GM21360 (cell line): Measurements from ENCODE around the gene SELENOO.

Source experiments
- ATAC-seq: cut with Tn5 transposase; IDR thresholded peaks from one replicate; pipeline ENCODE4 v1.9.1; 2021; ENCODE audit warnings: mild to moderate bottlenecking, moderate library complexity; ENCODE audit not compliant: unreplicated experiment

Gene SELENOO

GRCh38 chr22:50232481-50233151 lies 31.8 kb downstream of the SELENOO start:
- ATAC-seq, result no peak

DNA sequence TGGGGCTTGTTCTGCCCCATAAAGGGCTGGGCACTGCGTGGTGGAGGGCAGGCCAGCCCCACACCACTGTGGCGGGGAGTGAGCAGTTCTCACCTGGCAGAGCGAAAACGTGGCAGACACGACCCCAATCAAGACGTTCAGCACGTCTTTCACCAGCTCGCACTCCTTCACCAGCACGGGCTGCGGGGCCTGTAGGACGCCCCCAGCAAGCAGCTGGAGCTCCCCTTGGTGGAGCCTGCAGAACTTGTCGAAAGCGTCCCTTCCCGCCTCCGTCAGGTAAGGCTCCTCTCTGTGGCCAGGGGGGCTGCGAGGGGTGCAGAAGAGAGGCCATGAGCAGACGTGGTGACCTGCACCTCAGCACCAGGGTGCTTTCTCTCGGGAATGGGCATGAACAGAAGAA lies 32.4 kb downstream of the SELENOO start:
- no peak for ATAC-seq

DNA sequence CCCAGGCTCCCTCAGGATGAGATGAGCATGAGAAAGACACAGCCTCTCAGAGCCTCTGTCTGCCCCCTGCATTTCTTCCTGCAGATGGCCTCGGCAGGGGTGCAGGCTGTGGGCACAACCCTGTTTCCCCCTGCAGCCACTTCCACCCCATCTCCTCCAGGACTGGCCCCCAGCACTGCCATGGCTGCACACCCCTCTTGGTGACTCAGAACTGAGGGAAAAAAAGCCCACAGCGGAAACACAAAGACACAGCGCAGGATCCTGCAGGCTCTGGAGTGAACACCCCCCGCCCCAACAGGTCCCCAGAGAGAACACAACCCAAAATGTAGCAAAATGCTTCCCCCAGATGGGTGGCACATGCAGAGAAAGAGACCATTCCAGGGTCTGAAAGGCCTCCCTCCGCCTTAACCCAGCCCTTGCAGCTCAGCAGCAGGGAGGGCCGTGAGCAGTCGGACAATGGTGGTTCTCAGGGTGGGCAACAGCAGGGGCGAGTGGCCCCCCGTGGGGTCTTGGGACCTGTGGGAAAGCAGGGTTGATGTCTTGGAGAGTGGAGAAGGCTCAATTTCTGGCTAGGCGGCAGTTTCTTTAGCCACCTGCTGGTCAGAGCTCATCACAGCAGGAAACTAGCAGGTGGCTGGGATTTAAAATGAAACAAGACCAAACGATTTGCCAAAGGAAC lies 36.1 kb downstream of the SELENOO start:
- ATAC-seq, result no peak

- no peak for ATAC-seq
Observed at GRCh38 chr22:50238755-50239154, 37.9 kb downstream of the SELENOO start.

GRCh38 chr22:50242406-50242949 lies 41.7 kb downstream of the SELENOO start:
- ATAC-seq, result no peak

DNA sequence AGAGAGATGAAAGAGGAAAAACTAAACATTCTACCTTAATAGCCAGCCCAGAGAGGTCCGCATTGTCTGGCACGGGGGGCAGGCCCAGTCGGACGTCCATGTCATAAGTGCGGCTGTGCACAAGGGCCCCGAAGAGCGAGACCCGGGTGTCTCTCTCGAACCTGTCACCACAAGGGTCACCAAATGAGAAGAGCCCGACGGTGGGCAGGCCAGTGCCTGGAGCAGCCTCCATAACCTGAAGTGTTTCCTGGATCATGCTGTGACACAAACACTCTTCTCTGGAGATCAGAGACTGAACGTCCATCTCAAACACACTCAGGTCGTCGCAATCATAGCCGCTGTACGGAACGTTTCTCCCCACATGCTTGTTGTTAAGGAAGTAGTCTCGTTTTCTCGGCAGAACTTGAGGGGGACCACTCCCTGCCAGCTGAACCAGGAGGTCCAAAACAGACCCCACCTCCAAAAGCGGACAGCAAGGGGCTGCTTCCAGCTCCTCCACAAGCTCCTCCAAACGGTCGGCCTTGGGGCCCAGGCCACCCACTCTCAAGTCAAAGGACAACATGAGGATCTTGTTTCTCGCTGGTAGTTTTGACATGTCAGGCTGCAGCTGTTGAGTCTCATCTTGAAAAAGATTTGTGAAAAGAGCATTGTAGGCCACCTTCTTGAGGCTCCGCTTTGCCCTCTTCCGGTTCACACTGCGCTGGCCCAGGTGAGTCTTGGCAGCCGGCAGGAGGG lies 43.0 kb downstream of the SELENOO start:
- no peak for ATAC-seq

- peak; percentile 72 for ATAC-seq
Observed at GRCh38 chr22:50244420-50245213, 43.8 kb downstream of the SELENOO start, which contains the start of gene TUBGCP6. TSS of gene TUBGCP6 (minus strand) at chr22:50245023. CDS start at chr22:50244459, 564 bp downstream.

DNA sequence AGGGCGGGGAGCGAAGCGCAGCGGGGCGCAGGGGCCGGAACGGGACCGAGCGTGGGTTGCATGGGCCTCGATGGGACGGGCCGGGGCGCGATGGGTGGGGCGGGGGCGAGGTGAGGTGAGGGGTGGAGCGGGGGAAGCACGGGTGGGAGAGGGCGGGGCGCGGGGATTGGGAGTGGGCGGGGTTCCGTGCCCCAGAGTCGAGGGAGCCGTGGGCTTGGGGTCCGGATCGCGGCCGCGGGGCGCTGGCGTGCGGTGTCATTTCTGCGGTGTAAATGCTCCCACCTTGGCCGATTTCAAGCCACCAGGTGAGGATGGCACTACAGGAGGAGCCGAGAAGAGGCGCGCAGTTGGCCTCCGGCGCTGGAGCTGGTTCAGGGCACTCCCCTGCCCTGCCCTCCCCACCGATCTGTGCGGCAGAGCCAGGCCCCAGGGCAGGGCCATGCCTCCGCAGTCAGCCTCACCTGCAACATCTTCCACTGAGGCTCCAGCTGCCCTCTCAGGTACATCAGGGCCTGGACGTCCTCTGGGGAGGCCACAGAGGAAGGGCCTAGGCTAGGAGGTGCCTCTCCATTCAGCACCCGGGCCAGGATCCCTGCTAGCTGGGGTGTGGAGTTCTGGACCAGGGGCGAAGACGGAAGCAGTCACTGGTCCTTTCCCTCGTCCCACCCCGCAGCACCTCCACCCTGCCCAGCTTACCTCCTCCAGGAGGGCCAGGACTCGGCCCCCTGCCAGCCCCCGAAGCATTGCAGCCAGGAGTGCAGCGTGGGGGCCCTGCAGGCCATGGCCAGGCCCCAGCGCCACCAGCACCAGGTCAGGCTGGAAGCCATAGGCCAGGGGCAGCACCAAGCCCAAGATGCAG lies 44.6 kb downstream of the SELENOO start:
- ATAC-seq, result no peak

DNA sequence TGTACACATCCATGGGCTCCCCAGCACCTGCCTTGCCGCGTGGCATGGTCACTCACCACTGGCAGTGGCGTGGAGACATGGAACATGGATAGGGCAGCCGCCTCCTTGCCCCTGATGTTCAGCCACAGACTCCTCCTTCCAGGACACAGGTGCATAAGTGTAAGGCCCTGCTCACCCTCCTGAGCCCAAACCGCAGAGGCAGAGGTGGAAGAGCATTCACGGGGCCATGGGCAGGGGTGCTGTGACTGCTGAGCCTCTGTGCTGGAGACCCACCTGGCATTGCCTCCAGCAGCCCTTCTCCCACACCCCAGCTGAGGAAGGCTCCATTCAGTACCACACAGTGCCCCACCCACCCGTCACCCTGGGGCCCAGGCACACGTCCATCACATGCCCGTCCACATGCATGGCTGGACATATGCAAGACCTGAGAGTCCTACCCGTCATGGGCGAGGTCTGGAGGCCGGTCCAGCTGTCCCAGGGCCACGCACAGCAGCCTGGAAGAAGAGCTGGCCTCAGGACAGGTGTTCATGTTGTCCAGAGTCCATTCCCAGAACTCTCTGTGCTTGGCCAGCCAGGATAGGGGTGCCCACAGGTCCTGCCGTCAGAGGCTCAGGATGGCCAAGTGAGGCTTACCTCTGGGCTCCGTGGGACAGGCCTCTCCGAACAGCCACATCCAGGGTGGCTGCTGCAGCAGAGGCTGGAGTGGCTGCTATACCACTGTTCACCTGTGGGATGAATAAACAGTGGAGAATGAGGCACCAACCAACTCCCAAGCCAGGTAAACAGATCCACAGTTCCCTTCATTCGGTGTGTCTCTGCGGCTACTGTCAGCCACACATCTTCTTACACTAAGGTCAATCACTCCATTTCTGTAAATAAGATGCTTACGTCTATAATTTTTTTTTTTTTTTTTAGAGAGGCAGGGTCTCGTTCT lies 45.7 kb downstream of the SELENOO start:
- no peak for ATAC-seq

GRCh38 chr22:50247748-50248147 lies 46.9 kb downstream of the SELENOO start:
- no peak for ATAC-seq

GRCh38 chr22:50248196-50249081 lies 47.6 kb downstream of the SELENOO start:
- ATAC-seq, result no peak

DNA sequence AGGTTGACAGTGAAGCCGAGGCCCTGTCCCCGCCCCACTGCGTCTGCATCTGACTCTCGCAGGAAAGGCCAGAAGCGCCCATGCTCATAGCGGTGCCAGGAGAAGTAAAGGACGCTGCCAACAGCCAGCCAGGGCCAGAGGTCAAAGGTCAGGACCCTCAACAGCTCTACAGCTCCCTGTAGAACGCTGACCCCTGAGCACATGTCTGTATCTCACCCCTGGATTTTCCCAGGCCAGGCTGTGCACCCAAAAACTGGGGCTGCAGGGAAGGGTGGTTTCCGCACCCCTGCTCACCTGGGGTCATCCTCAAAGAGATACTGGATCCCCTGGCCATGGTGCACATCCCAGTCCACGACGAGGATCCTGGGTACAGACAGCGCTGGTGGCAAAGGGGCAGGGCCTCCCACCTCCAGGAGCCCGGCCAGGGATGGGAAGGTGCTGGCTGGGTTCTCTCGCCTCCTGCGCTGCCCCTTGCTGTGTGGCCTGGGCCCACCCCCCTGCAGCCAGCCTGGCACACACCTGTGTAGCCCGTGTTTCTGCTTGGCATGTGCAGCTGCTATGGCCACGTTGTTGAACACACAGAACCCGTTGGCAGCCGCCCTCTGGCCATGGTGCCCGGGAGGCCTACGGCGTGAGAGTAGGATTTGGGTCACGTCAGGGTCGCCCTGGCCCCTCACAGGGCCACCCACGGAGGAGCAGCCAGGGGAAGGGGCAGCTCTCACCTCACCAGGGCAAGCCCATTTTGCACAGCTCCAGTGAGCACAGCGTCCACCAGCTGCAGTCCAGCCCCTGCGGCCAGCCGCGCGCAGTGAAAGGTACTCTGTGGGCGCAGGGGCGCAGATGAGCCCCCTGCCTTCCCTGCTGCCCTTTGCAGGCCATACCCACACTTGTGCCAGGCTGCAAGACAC lies 48.8 kb downstream of the SELENOO start:
- ATAC-seq, result no peak

GRCh38 chr22:50250249-50250554 lies 49.4 kb downstream of the SELENOO start:
- ATAC-seq, result no peak

DNA sequence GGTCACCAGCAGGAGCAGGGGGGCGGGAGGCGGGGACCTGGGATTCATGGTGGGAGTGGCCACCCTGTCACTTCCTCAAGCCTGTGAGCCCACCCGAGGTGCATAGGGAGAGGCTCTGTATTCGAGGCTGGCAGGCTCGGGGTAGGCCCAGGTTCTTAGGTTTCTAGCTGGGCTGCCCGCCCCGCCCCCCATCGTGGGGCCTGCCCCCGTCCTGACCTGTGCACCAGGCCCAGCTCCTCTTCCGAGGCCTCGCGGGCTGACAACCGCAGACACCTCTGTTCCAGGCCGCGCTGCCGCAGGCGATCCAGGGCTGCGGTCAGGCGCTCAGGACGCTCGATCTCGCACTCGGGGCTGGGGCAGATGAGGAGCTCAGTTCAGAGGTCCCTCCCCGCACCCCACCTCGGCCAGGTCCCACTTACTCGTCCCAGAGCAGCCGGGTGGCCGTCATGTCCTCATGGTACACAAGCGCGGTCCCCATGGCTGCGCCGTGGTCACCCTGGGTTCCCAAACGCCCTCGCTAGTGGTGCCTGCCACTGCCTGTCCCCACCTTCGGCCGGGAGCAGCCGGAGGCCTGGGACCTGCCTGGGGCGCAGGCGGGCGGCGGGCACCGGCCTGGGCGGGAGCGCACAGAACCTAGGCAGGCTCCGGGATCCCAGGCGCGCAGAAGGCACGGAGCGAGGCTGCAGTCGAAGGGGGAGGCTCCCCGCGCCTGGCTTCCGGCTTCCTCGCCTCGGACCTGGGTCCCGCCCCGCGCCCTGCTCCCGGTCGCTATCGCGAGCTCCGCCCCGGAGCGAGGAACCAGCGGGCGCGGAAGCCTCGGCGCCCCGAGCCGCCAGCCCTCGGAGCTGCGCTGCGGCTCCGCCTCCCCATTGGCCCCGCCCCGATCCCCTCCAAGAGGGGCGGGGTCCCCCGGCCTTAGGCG lies 50.0 kb downstream of the SELENOO start, which contains the start of gene HDAC10:
Gene HDAC10 (minus strand): TSS at position 711 of the 922 bp plus-strand sequence. CDS start 233 bp downstream, at position 478.
- no peak for ATAC-seq

GRCh38 chr22:50251477-50252081 lies 50.8 kb downstream of the SELENOO start:
- no peak for ATAC-seq
